Measurements from ENCODE around the gene CLIC3. TPM values are rescaled to one million over a fixed set of nuclear protein-coding genes. Genes with fewer than 3 reads are reported as not detected.
A peak's percentile ranks its signal among the peaks of the same experiment; 100 is the strongest.

CLIC3 gene
- total RNA-seq, 4 donors from 2014 or later = 0.36 TPM; not detected in 3

- in situ Hi-C loops (cut with MboI; ENCODE audit: low sequenced_read_pairs in 4 of 4) (loop anchor here in 2 of 4 donors (10.0 to 25.0 kb wide), 2 partner anchors 85 to 162 kb away; partner anchors contain the start of genes CCDC183 (in 1 of the 2), FUT7 (in 1 of the 2) and TMEM141 (in 1 of the 2)), intact Hi-C loops (cut with DNase I; ENCODE audit: low total_unique reads) (no loop called here)
- Histone ChIP-seq H3K36me3 (no peaks in the 10 kb centered on the region), H3K4me3 (peak overlapping the region; percentile 67 to 82 (median 79)), H3K27ac (peak overlapping the region; percentile 85 to 91 (median 87)), H3K27me3 (no peaks in the 10 kb centered on the region), H3K9me3 (no peaks in the 10 kb centered on the region), H3K4me1 (peaks cover 6 to 30% of the 10 kb centered on the region in 2 donors)
- DNase-seq (no peak), ATAC-seq (peak; percentile 8 to 22)
- TF ChIP-seq POLR2A (IDR thresholded peaks at IDR 0.05) (no peak), CTCF (IDR thresholded peaks at IDR 0.05 in 4 of 5, conservative IDR thresholded peaks at IDR 0.05 in 1 of 5) (no peak)
These were observed 47.0 kb downstream of the CLIC3 start for GRCh38 chr9:136949239-136949816.

- Histone ChIP-seq H3K4me3 (no peak overlapping the region), H3K36me3 (peaks cover 0 to under 1% of the 10 kb centered on the region in 2 donors), H3K27ac (peak overlapping the region; percentile 73 to 89 (median 76)), H3K4me1 (peaks cover 12 to 37% of the 10 kb centered on the region in 2 donors), H3K9me3 (no peaks in the 10 kb centered on the region), H3K27me3 (no peaks in the 10 kb centered on the region)
- no peak for ATAC-seq
- TF ChIP-seq CTCF (IDR thresholded peaks at IDR 0.05 in 4 of 5, conservative IDR thresholded peaks at IDR 0.05 in 1 of 5) (peak in 4 of 5 experiments; percentile 26 to 52 (median 46)), POLR2A (IDR thresholded peaks at IDR 0.05) (no peak)
- intact Hi-C loops (cut with DNase I; ENCODE audit: low total_unique reads) = no loop called here
- in situ Hi-C loops (cut with MboI; ENCODE audit: low sequenced_read_pairs in 4 of 4) = loop anchor here in 2 of 4 donors (10.0 to 25.0 kb wide), 2 partner anchors 87 to 161 kb away; partner anchors contain the start of genes CCDC183 (in 1 of the 2), FUT7 (in 1 of the 2) and TMEM141 (in 1 of the 2)
- peak in 1 of 2 donors; percentile 38 for DNase-seq
These were observed 48.3 kb downstream of the CLIC3 start for GRCh38 chr9:136947955-136948510.

- no peak for ATAC-seq
- DNase-seq = no peak
- peaks cover 16 to 45% of the 10 kb centered on the region in 2 donors for H3K4me1 ChIP-seq
- peak overlapping the region; percentile 73 to 89 (median 76) for H3K27ac ChIP-seq
- TF ChIP-seq POLR2A (IDR thresholded peaks at IDR 0.05) (no peak), CTCF (IDR thresholded peaks at IDR 0.05 in 4 of 5, conservative IDR thresholded peaks at IDR 0.05 in 1 of 5) (no peak)
- in situ Hi-C loops (cut with MboI; ENCODE audit: low sequenced_read_pairs in 4 of 4) = loop anchor here in 2 of 4 donors (10.0 to 25.0 kb wide), 2 partner anchors 88 to 160 kb away; partner anchors contain the start of genes CCDC183 (in 1 of the 2), FUT7 (in 1 of the 2) and TMEM141 (in 1 of the 2)
- H3K36me3 ChIP-seq = peaks cover 0 to 8% of the 10 kb centered on the region in 2 donors
- H3K27me3 ChIP-seq = no peaks in the 10 kb centered on the region
- intact Hi-C loops (cut with DNase I; ENCODE audit: low total_unique reads) = no loop called here
- H3K4me3 ChIP-seq = peak overlapping the region in 2 of 4 donors; percentile 4 to 10
- no peaks in the 10 kb centered on the region for H3K9me3 ChIP-seq
These were observed 49.1 kb downstream of the CLIC3 start for GRCh38 chr9:136947028-136947891.

GRCh38 chr9:136946228-136947027 is 49.9 kb downstream of the CLIC3 start:
- peaks cover 0 to 17% of the 10 kb centered on the region in 2 donors for H3K36me3 ChIP-seq
- DNase-seq = no peak
- ATAC-seq = no peak
- H3K27me3 ChIP-seq = no peaks in the 10 kb centered on the region
- H3K4me3 ChIP-seq = peak overlapping the region in 1 of 4 donors; percentile 10
- intact Hi-C loops (cut with DNase I; ENCODE audit: low total_unique reads) = no loop called here
- no peaks in the 10 kb centered on the region for H3K9me3 ChIP-seq
- peak overlapping the region; percentile 73 to 89 (median 76) for H3K27ac ChIP-seq
- in situ Hi-C loops (cut with MboI; ENCODE audit: low sequenced_read_pairs in 4 of 4) = loop anchor here in 2 of 4 donors (10.0 to 25.0 kb wide), 2 partner anchors 88 to 159 kb away; partner anchors contain the start of genes CCDC183 (in 1 of the 2), FUT7 (in 1 of the 2) and TMEM141 (in 1 of the 2)
- no peak for TF ChIP-seq POLR2A (IDR thresholded peaks at IDR 0.05)
- no peak for TF ChIP-seq CTCF (IDR thresholded peaks at IDR 0.05 in 4 of 5, conservative IDR thresholded peaks at IDR 0.05 in 1 of 5)
- peaks cover 18 to 53% of the 10 kb centered on the region in 2 donors for H3K4me1 ChIP-seq
